Endothelial cell of umbilical vein (primary cell): ENCODE results near the gene OR56B1. TPM values are rescaled to one million over a fixed set of nuclear protein-coding genes. Genes with fewer than 3 reads are reported as not detected.

ENCODE experiments used
- BruUV-seq: library from RNA; stranded (reverse); fragments of 400-500 nt; replicated peaks from 2 replicates; lab custom pipeline; 2021; lab: Mats Ljungman, UMichigan
- CTCF ChIA-PET: fragments of 300-600, 350-600 bp; sonication (Branson Sonifier 250); formaldehyde crosslinking; loops from one replicate; lab custom pipeline; 2021; ENCODE audit warnings: antibody characterized with exemption, inconsistent platforms; lab: Charles Lee
- POLR2A ChIA-PET: fragments of 300-600, 350-600 bp; sonication (Branson Sonifier 250); formaldehyde crosslinking; loops from one replicate; lab custom pipeline; 2021; ENCODE audit warnings: antibody characterized with exemption, inconsistent platforms; lab: Charles Lee
- DNase-seq: peaks from one replicate; pipeline ENCODE4 v3.0.0-alpha.2; 2011; ENCODE audit warnings: low read depth, low spot score
- FAIRE-seq: peaks from 2 replicates; lab custom pipeline; 2011; peaks lifted over from hg19 to GRCh38; lab: Jason Lieb, UNC
- H2AFZ ChIP-seq: 2 replicates; pipeline ENCODE4 v1.6.0; 2012; ENCODE audit warnings: low read depth, low read length, control low read depth, inconsistent platforms
- H3K27ac ChIP-seq: 2 replicates; pipeline ENCODE4 v1.5.1; 2011; ENCODE audit warnings: low read depth, mild to moderate bottlenecking, control low read depth, low read length, moderate library complexity; ENCODE audit not compliant: insufficient read depth
- H3K27me3 ChIP-seq, 2 experiments: 2 replicates each; pipeline versions ENCODE4 v1.6.0 to v1.6.1; 2011; ENCODE audit warnings: low read length in 2 of 2, mixed read lengths in 1 of 2; ENCODE audit not compliant: control insufficient read depth in 2 of 2, insufficient read depth in 2 of 2
- H3K36me3 ChIP-seq, 2 experiments: 2 replicates in 1 of 2; 3 replicates in 1 of 2; pipeline ENCODE4 v1.5.1; 2011; ENCODE audit warnings: low read length in 2 of 2, mild to moderate bottlenecking in 1 of 2, moderate library complexity in 1 of 2; ENCODE audit not compliant: control insufficient read depth in 2 of 2, insufficient read depth in 2 of 2; ENCODE audit errors: extremely low read depth in 1 of 2
- H3K4me1 ChIP-seq: 3 replicates; pipeline ENCODE4 v1.5.1; 2011; ENCODE audit warnings: mild to moderate bottlenecking, low read length; ENCODE audit not compliant: control insufficient read depth, insufficient read depth; ENCODE audit errors: extremely low read depth
- H3K4me2 ChIP-seq: 2 replicates; pipeline ENCODE4 v1.6.1; 2011; ENCODE audit warnings: low read length, control low read depth, mixed read lengths; ENCODE audit not compliant: insufficient read depth
- H3K4me3 ChIP-seq, 3 experiments: fragments of 200-600 bp in 1 of 3; sonication (generic), shearing (Covaris generic) in 1 of 3; replicated peaks in 1 of 3; 2 replicates each; pipeline ENCODE4 v1.5.1; 2011 to 2016; ENCODE audit warnings: control low read depth in 3 of 3, low read length in 3 of 3, mild to moderate bottlenecking in 2 of 3, inconsistent platforms in 1 of 3, low read depth in 1 of 3, moderate library complexity in 1 of 3; ENCODE audit not compliant: insufficient read depth in 1 of 3
- H3K79me2 ChIP-seq: 2 replicates; pipeline ENCODE4 v1.6.0; 2012; ENCODE audit warnings: low read length, inconsistent platforms; ENCODE audit not compliant: control insufficient read depth, insufficient read depth
- H3K9ac ChIP-seq: replicated peaks from 2 replicates; pipeline ENCODE3; 2011; ENCODE audit warnings: low read length, control low read depth; ENCODE audit not compliant: insufficient read depth; ENCODE audit errors: extremely low read depth
- H3K9me1 ChIP-seq: replicated peaks from 3 replicates; pipeline ENCODE4 v1.6.0; 2011; ENCODE audit warnings: mild to moderate bottlenecking, low read length; ENCODE audit not compliant: control insufficient read depth, insufficient read depth; ENCODE audit errors: extremely low read depth
- H3K9me3 ChIP-seq: replicated peaks from 2 replicates; pipeline ENCODE4 v1.5.1; 2012; ENCODE audit warnings: low read length, inconsistent platforms; ENCODE audit not compliant: control insufficient read depth, insufficient read depth
- H4K20me1 ChIP-seq: replicated peaks from 2 replicates; pipeline ENCODE3; 2011; ENCODE audit warnings: mild to moderate bottlenecking, low read length; ENCODE audit not compliant: control insufficient read depth, insufficient read depth; ENCODE audit errors: extremely low read depth
- CTCF ChIP-seq, 2 donors: IDR thresholded peaks; 1 replicate in 1 of 2; 2 replicates in 1 of 2; pipeline ENCODE4 v1.5.1; 2011; ENCODE audit warnings: low read length in 2 of 2, mild to moderate bottlenecking in 2 of 2, moderate library complexity in 2 of 2, control low read depth in 1 of 2, inconsistent platforms in 1 of 2, low read depth in 1 of 2; ENCODE audit not compliant: insufficient read depth in 1 of 2; ENCODE audit errors: extremely low read depth in 1 of 2
- EZH2 ChIP-seq: IDR thresholded peaks from 2 replicates; pipeline ENCODE4 v1.6.1; 2012; ENCODE audit warnings: borderline replicate concordance, low read depth, mild to moderate bottlenecking, moderate library complexity, low read length, inconsistent platforms; ENCODE audit not compliant: severe bottlenecking
- FOS ChIP-seq: IDR thresholded peaks from 2 replicates; pipeline ENCODE4 v1.6.1; 2011; ENCODE audit warnings: mild to moderate bottlenecking, low read length, moderate library complexity, borderline replicate concordance; ENCODE audit not compliant: insufficient read depth
- GATA2 ChIP-seq: IDR thresholded peaks from 2 replicates; pipeline ENCODE4 v1.7.0; 2011; ENCODE audit warnings: low read depth, mild to moderate bottlenecking, moderate library complexity, mixed read lengths, low read length; ENCODE audit not compliant: insufficient read length, insufficient read depth
- JUN ChIP-seq: IDR thresholded peaks from 2 replicates; pipeline ENCODE4 v1.6.1; 2011; ENCODE audit warnings: borderline replicate concordance, low read depth; ENCODE audit not compliant: insufficient read length, insufficient read depth
- MAX ChIP-seq: IDR thresholded peaks from 2 replicates; pipeline ENCODE4 v1.6.1; 2011; ENCODE audit not compliant: insufficient read depth, insufficient read length
- MYC ChIP-seq: IDR thresholded peaks from one replicate; pipeline ENCODE4 v1.6.1; 2011; ENCODE audit warnings: mild to moderate bottlenecking, low read depth, low read length
- POLR2A ChIP-seq: IDR thresholded peaks from 2 replicates; pipeline ENCODE4 v1.6.1; 2012; ENCODE audit warnings: low read depth, mild to moderate bottlenecking, control low read depth, low read length
- POLR2AphosphoS5 ChIP-seq: IDR thresholded peaks from 2 replicates; pipeline ENCODE4 v1.6.1; 2012; ENCODE audit warnings: low read depth, mild to moderate bottlenecking, control low read depth, low read length, moderate library complexity; ENCODE audit not compliant: insufficient read depth
- dilution Hi-C: fragments of 300-500 bp; cut with MboI; formaldehyde crosslinking; loops from one replicate; pipeline ENCODE4 v1.15.0; 2019; ENCODE audit warnings: low sequenced_read_pairs; ENCODE audit not compliant: extremely low pct_ligation_motif_present
- intact Hi-C: fragments of 100-400 bp; cut with micrococcal nuclease; formaldehyde crosslinking; loops from one replicate; pipeline ENCODE4 v1.10.0; 2022
- polyA plus RNA-seq, 4 experiments: library from polyadenylated mRNA; depleted of rRNA in 3 of 4; stranded (reverse) in 3 of 4; unstranded in 1 of 4; fragments of >200 nt; gene quantifications; 2 replicates each; pipeline versions ENCODE4 v1.2.1 to v1.2.3, GENCODE V29; 2011 to 2012; ENCODE audit warnings: missing spikeins in 1 of 4
- total RNA-seq: library from RNA; stranded (reverse); gene quantifications from 2 replicates; pipeline ENCODE4 v1.2.3, GENCODE V29; 2021

Gene OR56B1
- total and polyA plus RNA-seq, 2 donors (not counting 3 experiments of a cell fraction or from before 2014, with no cell fraction given) = not detected

GRCh38 chr11:5727691-5728090 is 8.6 kb upstream of the OR56B1 start:
- FAIRE-seq = no peak
- CTCF ChIA-PET = no interaction called here
- intact Hi-C loops = no loop called here

More at GRCh38 chr11:5727691-5728090, 8.6 kb upstream of the OR56B1 start:
- no peak overlapping the region for H3K27ac ChIP-seq
- no peaks in the 10 kb centered on the region for H3K9me3 ChIP-seq
- no TSS peak for BruUV-seq
- no peak for DNase-seq
- POLR2A ChIA-PET = no interaction called here
- H2AFZ ChIP-seq = no peak overlapping the region
- peaks cover 0 to 5% of the 10 kb centered on the region in 2 experiments for H3K27me3 ChIP-seq
- H3K9me1 ChIP-seq = no peaks in the 10 kb centered on the region
- H3K9ac ChIP-seq = no peak overlapping the region
- H3K4me1 ChIP-seq = no peaks in the 10 kb centered on the region
- no peaks in the 10 kb centered on the region for H3K36me3 ChIP-seq
- H4K20me1 ChIP-seq = no peaks in the 10 kb centered on the region
- no peaks in the 10 kb centered on the region for H3K79me2 ChIP-seq
- H3K4me2 ChIP-seq = no peak overlapping the region
- H3K4me3 ChIP-seq = no peak overlapping the region
- dilution Hi-C loops = no loop called here
- TF ChIP-seq POLR2AphosphoS5 (no peak), MAX (no peak), POLR2A (no peak), JUN (no peak), CTCF (IDR thresholded peaks at IDR 0.05; ENCODE audit: extremely low read depth in 1 of 2, insufficient read depth in 1 of 2, low read depth in 1 of 2, low read length in 2 of 2) (no peak), EZH2 (no peak), FOS (no peak), GATA2 (no peak), MYC (no peak)
